ENCODE measurements around the gene FBXO2.

Gene FBXO2, protein sequence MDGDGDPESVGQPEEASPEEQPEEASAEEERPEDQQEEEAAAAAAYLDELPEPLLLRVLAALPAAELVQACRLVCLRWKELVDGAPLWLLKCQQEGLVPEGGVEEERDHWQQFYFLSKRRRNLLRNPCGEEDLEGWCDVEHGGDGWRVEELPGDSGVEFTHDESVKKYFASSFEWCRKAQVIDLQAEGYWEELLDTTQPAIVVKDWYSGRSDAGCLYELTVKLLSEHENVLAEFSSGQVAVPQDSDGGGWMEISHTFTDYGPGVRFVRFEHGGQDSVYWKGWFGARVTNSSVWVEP

GRCh38 chr1:11654137-11654938 lies at the start of gene FBXO2, which contains the start of gene FBXO44:
Gene FBXO2, minus strand, starts transcription at chr1:11654429. Its CDS starts 89 bp downstream, at chr1:11654340.
Gene FBXO44, plus strand, starts transcription at chr1:11654877. Its CDS starts 959 bp downstream, at chr1:11655836.
- DNase-seq: no peak

DNA sequence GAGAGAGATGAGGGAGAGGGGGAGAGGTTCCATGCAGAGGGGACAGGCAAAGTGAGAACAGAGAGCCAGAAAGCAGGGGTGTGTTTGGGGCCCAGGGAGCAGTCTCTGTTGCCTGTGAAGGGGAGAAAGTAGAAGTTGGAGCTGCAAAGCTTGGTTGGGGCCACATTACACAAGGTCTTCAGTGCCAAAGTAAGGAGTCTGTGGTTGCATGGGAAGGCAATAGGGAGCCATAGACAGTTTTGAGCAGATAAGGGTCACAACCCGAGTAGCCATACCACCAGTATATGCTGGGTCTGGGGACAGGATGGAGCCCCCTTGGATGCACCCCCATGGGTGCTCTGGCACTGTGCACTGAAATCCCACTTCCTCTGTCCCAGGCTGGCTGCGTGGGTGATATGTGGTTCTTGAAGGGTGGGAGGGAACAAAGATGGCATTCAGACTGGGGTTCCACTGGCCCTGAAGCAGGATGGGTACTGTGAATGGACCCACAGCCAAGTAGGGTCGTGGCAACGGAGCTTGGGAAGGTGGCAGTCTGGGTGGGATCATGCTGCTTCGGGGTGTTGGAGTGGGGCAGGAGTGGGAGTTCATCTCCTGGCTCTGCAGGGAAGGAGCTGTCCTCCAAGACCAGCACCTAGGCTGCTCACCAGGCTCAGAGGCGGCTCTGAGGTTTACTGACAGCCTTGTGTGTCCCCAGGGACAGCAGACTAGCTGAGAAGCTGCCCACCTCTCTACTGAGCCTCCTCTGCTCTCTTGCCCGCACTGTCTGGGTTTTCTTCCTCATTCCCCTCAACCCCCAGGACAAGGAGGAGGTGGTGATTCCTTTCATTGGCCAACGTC lies 49.3 kb upstream of the FBXO2 start:
- no peak for DNase-seq

DNA sequence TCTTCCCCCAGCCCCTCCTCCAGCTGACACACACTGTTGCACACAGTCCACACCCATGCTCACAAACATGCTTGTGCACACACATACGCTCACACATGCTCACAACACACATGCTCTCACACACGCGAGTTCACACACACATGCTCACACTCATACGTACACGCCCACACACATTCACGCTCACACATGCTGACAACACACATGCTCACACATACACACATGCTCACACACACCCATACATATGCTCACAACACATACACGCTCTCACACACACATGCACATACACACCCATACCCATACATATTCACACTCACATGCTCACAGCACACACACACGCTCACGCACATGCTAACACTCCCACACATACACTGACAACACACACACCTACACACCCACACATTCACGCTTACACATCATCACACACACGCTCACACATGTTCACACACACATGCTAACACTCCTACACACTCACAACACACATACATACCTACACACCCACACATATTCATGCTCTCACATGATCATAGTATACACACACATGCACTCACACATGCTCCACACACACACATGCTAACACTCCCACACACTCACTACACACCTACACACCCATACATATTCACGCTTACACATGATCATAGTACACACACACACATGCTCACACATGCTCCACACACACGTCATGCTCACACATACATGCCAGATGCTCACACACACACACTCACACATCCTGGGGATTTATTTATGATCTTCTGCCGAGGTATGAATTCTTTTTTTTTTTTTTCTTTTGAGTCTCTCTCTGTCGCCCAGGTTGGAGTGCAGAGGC lies 48.0 kb upstream of the FBXO2 start:
- DNase-seq: no peak

DNA sequence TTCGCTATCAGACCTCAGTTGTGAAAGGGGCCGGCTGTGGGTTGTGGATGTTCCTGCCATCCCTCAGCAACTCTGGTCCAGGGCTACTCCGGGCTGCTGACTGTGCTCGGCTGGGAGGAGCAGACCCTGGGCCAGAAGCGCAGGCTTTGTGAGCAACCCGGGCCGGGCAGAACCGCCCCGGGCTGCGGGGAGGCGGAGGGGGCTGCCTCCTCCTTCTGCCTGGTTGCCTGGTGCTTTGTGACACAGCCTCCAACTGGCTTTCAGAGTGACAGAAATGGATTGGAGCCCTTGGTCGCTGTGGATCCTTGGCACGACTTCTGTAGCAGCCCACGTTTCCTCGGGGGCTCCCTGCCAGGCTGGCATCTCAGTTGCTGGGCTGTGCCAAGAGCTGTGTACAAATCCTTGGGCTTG lies 47.3 kb upstream of the FBXO2 start:
- DNase-seq: no peak

DNA sequence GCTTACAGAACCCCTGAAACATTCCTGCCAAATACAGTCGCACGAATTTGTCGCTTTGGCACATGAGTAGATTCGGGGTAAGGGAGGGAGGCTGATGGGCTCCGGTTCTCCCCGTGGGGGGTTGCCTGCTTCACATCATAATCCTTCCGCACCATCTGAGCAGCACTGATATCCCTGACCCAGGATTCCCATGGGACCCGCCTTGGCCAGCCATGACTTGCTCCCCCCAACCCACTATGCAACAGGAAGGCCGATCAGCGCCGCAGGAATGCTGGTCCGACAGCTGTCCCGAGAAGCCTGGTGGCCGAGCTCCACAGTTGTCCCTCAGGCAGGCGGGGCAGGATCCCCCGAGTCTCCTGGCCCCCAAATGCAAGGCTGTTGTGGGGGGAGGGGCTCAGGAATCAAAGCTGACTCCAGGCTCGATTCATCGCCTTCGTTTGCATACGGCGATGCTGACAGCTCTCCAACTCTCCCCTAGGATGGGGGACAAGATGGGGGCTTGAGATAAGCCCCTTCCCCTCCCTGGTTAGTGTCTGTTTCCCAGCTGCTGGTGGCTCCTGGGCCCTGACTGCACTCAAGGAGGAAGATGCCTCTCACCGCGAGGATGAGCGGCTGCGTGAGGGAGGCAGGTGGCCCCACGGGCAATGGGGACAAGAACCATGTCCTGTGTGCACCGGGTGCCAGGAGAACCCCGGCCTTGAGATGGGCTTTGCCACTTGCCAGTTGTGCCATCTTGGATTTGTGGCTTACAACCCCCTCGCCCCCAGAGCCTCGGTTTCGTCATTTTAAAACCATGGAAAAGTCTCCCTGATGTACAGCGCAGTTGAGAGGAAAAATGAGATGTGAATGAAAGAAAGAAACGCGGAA lies 46.6 kb upstream of the FBXO2 start:
- DNase-seq: no peak

- DNase-seq: no peak
Measured at GRCh38 chr1:11697893-11698210, 43.6 kb upstream of the FBXO2 start.

DNA sequence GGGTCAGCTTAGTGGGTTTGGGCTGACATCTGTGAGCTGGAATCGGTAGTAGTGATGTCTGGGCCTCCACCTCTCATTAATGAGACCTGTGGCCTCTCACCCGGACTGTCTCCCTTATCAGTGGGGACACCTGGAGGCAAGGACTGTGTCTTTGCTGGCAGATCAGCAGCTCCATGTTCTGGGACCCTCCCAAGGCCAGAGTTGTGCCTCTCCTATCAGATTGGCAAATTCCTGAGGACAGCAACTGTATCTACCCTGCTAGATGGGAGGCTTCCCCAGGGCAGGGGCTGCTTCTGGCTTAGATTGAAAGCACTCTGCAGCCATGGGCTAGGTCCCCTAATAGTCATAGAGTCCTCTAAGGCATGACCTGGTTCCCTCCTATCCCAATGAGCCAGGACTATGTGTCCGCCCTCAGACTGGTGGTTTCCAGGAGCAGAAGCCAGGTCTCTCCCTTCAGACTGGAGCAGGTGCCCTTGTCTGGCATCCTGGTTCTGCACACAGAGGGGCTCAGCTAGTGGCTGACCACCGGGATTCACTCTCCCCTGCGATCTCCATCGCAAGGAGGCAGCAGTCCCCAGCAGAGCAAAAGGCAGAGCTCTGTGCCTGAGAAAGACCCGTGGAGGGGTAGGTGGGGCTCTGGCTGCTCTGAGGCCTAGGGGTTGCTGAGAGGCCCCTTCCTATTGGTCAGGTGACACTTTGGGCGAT lies 43.1 kb upstream of the FBXO2 start:
- no peak for DNase-seq

GRCh38 chr1:11695861-11696260 lies 41.6 kb upstream of the FBXO2 start:
- DNase-seq: no peak

DNA sequence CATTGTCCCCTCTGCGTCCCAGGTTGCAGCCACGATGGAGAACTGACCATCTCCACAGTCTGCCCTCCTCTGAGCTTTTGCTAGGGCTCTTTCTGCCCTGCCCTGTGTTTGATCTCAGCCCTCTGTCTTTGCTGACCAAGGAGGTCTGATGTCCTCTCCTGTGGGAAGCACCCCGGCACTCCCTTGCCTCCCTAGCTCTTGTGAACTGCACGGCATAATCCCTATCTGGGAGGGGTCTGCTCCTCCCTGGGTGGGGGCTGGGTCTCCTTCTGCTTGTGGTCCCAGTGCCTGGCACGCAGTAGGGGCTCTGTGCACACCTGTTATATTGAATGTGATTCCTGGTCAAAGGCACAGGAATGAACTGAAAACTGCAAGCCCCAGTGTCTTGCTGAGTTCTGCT lies 39.7 kb upstream of the FBXO2 start:
- no peak for DNase-seq

DNA sequence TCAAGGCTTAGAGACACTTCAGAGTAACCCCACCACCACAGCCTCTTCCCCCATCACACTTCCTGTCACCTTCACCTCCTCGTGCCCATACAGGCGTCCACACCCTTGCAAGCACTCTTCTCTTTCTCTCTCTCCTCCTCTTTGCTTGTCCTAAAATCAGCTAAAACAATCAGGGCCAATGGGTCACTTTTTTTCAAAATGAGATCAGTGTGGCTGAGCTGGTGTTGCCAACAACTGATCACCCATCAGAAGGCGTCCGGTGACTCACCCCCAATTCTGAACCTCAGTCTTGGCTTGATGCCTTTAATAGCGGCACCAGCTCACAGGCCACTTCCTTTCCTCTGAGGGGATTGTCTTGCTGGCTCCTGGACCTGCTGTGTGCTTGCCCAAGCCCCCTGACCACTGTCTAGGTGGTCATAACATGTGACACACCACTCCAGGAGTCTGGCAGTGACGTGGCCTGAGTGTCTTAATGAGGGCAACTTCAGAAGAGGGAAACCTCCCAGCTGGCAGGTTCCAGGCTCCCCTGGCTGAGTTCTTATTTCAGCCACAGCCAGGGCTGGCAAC lies 38.9 kb upstream of the FBXO2 start:
- peak; percentile 86 to 88 for DNase-seq

- no peak for DNase-seq
Measured at GRCh38 chr1:11691928-11692711, 37.9 kb upstream of the FBXO2 start.

GRCh38 chr1:11691302-11691914 lies 37.2 kb upstream of the FBXO2 start, which contains the start of gene DRAXIN:
Gene DRAXIN, plus strand, starts transcription at chr1:11691710. Its CDS starts 14,549 bp downstream, at chr1:11706259.
- DNase-seq: no peak

DNA sequence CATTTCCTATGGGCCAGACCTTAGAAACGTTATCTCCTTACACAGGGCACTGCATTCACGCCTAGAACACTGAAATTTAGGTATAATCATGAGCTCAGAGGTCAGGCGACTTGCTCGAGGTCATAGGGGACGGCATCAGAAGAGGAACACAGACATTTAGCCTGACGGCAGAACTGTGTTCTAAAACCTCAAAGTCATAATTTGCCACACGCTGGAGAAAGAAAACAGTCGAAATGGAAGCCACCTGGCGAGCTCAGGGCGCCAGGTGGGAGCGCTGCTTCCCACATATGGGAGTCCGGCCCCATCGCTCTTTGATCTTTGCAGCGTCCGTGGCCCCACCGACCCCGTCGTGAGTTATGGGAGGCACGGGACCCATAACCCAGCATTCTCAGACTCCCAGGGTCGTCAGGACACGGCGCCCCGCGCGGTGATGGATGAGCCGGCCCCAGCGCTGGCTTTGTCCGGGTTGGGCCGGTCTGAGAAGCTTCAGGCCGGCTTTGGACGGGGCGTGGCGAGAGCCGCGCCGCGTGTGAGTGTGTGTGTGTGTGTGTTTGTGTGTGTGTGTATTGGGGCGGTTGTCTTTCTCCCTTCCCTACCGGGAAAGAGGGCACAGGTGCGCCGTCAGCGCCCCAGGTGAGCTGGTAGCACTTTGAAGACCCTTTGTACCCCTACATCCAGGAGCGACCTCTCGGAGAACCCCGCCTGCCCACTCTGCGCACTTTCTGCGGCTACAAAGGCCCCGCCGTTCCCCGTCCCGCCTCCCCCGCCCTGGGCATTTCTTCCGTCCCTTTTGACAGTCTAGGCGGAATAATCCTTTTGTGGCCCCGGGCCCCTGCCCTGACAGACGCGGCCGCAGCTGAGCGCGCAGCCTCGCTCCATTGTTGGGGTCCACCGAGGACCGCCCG lies 36.4 kb upstream of the FBXO2 start:
- no peak for DNase-seq

DNA sequence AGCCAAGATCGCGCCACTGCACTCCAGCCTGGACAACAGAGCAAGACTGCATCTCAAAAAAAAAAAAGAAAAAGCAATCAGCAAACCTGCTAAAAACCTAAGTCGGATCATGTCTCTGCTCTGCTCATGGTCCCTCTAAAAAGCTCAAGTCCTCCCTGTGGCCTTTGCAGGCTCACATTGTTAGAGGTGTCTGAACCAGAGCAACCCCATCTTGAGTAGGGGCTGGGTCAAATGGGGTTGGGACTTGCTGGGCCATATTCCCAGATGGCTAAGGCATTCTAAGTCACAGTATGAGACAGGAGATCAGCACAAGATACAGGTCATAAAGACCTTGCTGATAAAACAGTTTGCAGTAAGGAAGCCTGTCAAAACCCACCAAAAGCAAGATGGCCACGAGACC lies 34.3 kb upstream of the FBXO2 start:
- DNase-seq: no peak

GRCh38 chr1:11685210-11685752 lies 31.1 kb upstream of the FBXO2 start:
- no peak for DNase-seq

DNA sequence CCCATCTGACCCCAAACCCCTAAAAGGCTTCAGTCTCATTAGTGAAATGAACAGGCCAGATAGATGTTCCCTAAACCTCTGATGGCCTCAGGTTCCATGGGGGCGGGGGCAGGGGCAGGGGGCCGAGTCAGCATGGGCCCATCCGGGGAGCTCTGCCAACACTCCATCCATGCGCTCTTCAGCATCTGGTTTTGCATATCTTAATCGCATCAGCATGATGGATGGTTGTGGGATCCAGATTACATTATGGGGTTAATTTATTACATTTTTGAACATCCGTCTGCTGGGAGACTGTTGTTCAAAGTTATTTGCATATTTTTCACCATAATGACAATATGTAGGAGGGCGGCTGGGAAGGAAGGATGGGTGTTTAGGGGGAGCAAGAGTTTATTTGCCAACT lies 29.8 kb upstream of the FBXO2 start:
- no peak for DNase-seq

GRCh38 chr1:11682799-11683198 lies 28.6 kb upstream of the FBXO2 start:
- DNase-seq: no peak

GRCh38 chr1:11682287-11682771 lies 28.1 kb upstream of the FBXO2 start:
- DNase-seq: no peak
